OCI-M2 (cell line): ENCODE data around the gene ZNRF3.
"Not testable (repeated sequence)": the region's sequence is repeated elsewhere in the genome, so short reads cannot be mapped to it uniquely, and the experiment has no call there.

Experiments
- DNase-seq: peaks from one replicate; lab custom pipeline; 2025; ENCODE audit not compliant: unreplicated experiment; lab: John Stamatoyannopoulos, UW

ZNRF3 gene

GRCh38 chr22:29003552-29003951 lies 120.2 kb downstream of the ZNRF3 start:
- no peak for DNase-seq

- no peak for DNase-seq
Observed at GRCh38 chr22:29003975-29004646, 120.7 kb downstream of the ZNRF3 start.

- no peak for DNase-seq
Observed at GRCh38 chr22:29004647-29005371, 121.4 kb downstream of the ZNRF3 start.

GRCh38 chr22:29005754-29006153 lies 122.4 kb downstream of the ZNRF3 start:
- not testable (repeated sequence) for DNase-seq

GRCh38 chr22:29006346-29006745 lies 123.0 kb downstream of the ZNRF3 start:
- DNase-seq = no peak

- no peak for DNase-seq
Observed at GRCh38 chr22:29009148-29009547, 125.8 kb downstream of the ZNRF3 start.

- DNase-seq = no peak
Observed at GRCh38 chr22:29011240-29012100, 128.1 kb downstream of the ZNRF3 start.

- DNase-seq = no peak
Observed at GRCh38 chr22:29012101-29012433, 128.7 kb downstream of the ZNRF3 start.

- no peak for DNase-seq
Observed at GRCh38 chr22:29012952-29013351, 129.6 kb downstream of the ZNRF3 start.

GRCh38 chr22:29014293-29014692 lies 130.9 kb downstream of the ZNRF3 start:
- no peak for DNase-seq

GRCh38 chr22:29014773-29015172 lies 131.4 kb downstream of the ZNRF3 start:
- DNase-seq = no peak

- DNase-seq = no peak
Observed at GRCh38 chr22:29016067-29016938, 132.9 kb downstream of the ZNRF3 start.

- DNase-seq = no peak
Observed at GRCh38 chr22:29018293-29019189, 135.2 kb downstream of the ZNRF3 start.

GRCh38 chr22:29022101-29022817 lies 138.9 kb downstream of the ZNRF3 start:
- no peak for DNase-seq

- DNase-seq = no peak
Observed at GRCh38 chr22:29023172-29023796, 139.9 kb downstream of the ZNRF3 start.

GRCh38 chr22:29026579-29026978 lies 143.2 kb downstream of the ZNRF3 start:
- DNase-seq = no peak

GRCh38 chr22:29028468-29028867 lies 145.1 kb downstream of the ZNRF3 start:
- DNase-seq = no peak

GRCh38 chr22:29029202-29030000 lies 146.0 kb downstream of the ZNRF3 start:
- DNase-seq = no peak
